ENCODE data around the gene LRMDA.

DNA sequence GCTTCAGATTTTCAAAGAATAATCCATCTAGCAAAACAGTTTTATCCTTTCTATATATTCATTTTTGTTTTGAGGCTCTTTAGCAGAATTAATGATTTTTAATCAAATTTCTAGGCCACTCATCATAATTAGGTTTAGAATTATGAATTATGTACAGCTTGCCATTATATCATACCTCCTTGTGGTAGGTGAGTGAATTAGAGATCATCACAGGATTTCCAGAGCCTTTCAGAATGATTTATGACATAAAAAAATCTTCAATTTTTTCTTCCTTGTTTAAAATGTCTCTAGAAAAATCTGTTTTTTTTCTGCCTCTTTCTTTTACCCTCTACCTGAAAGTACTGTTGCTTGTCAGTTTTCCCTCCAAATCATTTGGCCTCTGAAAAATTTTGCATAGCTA lies 433.3 kb downstream of the LRMDA start:
- TF ChIP-seq, protein P1, sequence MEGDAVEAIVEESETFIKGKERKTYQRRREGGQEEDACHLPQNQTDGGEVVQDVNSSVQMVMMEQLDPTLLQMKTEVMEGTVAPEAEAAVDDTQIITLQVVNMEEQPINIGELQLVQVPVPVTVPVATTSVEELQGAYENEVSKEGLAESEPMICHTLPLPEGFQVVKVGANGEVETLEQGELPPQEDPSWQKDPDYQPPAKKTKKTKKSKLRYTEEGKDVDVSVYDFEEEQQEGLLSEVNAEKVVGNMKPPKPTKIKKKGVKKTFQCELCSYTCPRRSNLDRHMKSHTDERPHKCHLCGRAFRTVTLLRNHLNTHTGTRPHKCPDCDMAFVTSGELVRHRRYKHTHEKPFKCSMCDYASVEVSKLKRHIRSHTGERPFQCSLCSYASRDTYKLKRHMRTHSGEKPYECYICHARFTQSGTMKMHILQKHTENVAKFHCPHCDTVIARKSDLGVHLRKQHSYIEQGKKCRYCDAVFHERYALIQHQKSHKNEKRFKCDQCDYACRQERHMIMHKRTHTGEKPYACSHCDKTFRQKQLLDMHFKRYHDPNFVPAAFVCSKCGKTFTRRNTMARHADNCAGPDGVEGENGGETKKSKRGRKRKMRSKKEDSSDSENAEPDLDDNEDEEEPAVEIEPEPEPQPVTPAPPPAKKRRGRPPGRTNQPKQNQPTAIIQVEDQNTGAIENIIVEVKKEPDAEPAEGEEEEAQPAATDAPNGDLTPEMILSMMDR (IDR thresholded peaks at IDR 0.05; ENCODE audit: borderline replicate concordance, extremely low read depth, low read length, poor library complexity, severe bottlenecking): no peak
- TF ChIP-seq EZH2 (IDR thresholded peaks at IDR 0.05; ENCODE audit: borderline replicate concordance, low read depth, low read length, severe bottlenecking): no peak

Data from DND-41 (cell line).